Sigmoid colon (tissue), 7 donors: ENCODE results near the gene TMEM203. TPM values are rescaled to one million over a fixed set of nuclear protein-coding genes. Genes with fewer than 3 reads are reported as not detected.

ENCODE experiments used
- DNase-seq: peaks from one replicate; pipeline ENCODE4 v3.0.0-alpha.2; 2019
- H3K27ac ChIP-seq, 4 donors: fragments of 200-600 bp; sonication (generic); one replicate each; pipeline ENCODE4 v1.5.1; 2016 to 2019; ENCODE audit warnings: mild to moderate bottlenecking in 1 of 4
- H3K27me3 ChIP-seq, 3 donors: fragments of 200-600 bp; sonication (generic); one replicate each; pipeline ENCODE4 v1.5.1; 2019; ENCODE audit warnings: mild to moderate bottlenecking in 1 of 3
- H3K36me3 ChIP-seq, 4 donors: fragments of 200-600 bp; sonication (generic); one replicate each; pipeline ENCODE4 v1.5.1; 2016 to 2019
- H3K4me1 ChIP-seq, 4 donors: fragments of 200-600 bp; sonication (generic); one replicate each; pipeline ENCODE4 v1.5.1; 2017 to 2019
- H3K4me3 ChIP-seq, 4 donors: fragments of 200-600 bp; sonication (generic); one replicate each; pipeline ENCODE4 v1.5.1; 2017 to 2019; ENCODE audit warnings: mild to moderate bottlenecking in 2 of 4, moderate library complexity in 1 of 4
- H3K9me3 ChIP-seq, 4 donors: fragments of 200-600 bp in 3 of 4; sonication (generic) in 3 of 4; one replicate each; pipeline versions ENCODE4 v1.5.1 to v1.6.1; 2013 to 2019
- CTCF ChIP-seq, 4 experiments: fragments of 450-650 bp in 3 of 4; fragments of 200-600 bp in 1 of 4; IDR thresholded peaks; one replicate each; pipeline ENCODE4 v1.5.1; 2016 to 2019; ENCODE audit warnings: antibody characterized with exemption in 4 of 4, mild to moderate bottlenecking in 3 of 4, moderate library complexity in 2 of 4
- EP300 ChIP-seq, 4 donors: sonication (generic); formaldehyde crosslinking; IDR thresholded peaks; one replicate each; pipeline ENCODE4 v1.6.1; 2017; ENCODE audit warnings: antibody characterized with exemption in 4 of 4
- POLR2A ChIP-seq, 2 donors: fragments of 450-650 bp; IDR thresholded peaks; one replicate each; pipeline ENCODE4 v1.6.1; 2016; ENCODE audit warnings: antibody characterized with exemption in 2 of 2, mild to moderate bottlenecking in 2 of 2, moderate library complexity in 2 of 2
- POLR2AphosphoS5 ChIP-seq, 4 donors: sonication (generic); formaldehyde crosslinking; IDR thresholded peaks; one replicate each; pipeline ENCODE4 v1.6.1; 2017; ENCODE audit warnings: antibody characterized with exemption in 4 of 4
- WGBS, 2 donors: extraction: QIAGEN DNeasy Blood & Tissue Kit; methylation state at CpG; one replicate each; pipeline ENCODE4 v1.1.7; 2013; 5-methylcytosine and 5-hydroxymethylcytosine counted together
- intact Hi-C: fragments of 100-400 bp; cut with DNase I; formaldehyde crosslinking; loops from one replicate; pipeline ENCODE4 v1.15.1; 2023
- polyA plus RNA-seq, 3 donors: library from polyadenylated mRNA; stranded (reverse); fragments of 200-250 nt; gene quantifications; one replicate each; pipeline ENCODE4 v1.2.3, GENCODE V29; 2013
- total RNA-seq, 4 donors: library from RNA; depleted of rRNA; stranded (reverse); fragments of >200 nt; gene quantifications; one replicate each; pipeline ENCODE4 v1.1.0, GENCODE V29; 2016
- donor health status: healthy with polysubstance abuse.
- donor health status: Bipolar disorder and iron deficiency.
- donor health status: healthy.

The TMEM203 gene
- total and polyA plus RNA-seq, 7 donors = 24.8 to 42.0 (median 33.2) TPM

GRCh38 chr9:137201205-137201868 is 4.1 kb downstream of the TMEM203 start:
- Histone ChIP-seq H3K27me3 (no peaks in the 10 kb centered on the region), H3K36me3 (no peaks in the 10 kb centered on the region), H3K9me3 (no peaks in the 10 kb centered on the region), H3K4me1 (peaks cover 0 to 74% (median 71%) of the 10 kb centered on the region in 4 donors), H3K4me3 (peak overlapping the region; percentile 54 to 67 (median 66)), H3K27ac (peak overlapping the region; percentile 78 to 84 (median 82))
- TF ChIP-seq POLR2A (IDR thresholded peaks at IDR 0.05) = no peak
- TF ChIP-seq POLR2AphosphoS5 (IDR thresholded peaks at IDR 0.05) = no peak
- TF ChIP-seq CTCF (IDR thresholded peaks at IDR 0.05) = no peak
- no peak for TF ChIP-seq EP300 (IDR thresholded peaks at IDR 0.05)
- intact Hi-C loops = loop anchor here (1.0 to 2.0 kb wide), 2 partner anchors 22 to 39 kb away; partner anchors contain the start of gene TUBB4B
- no peak for DNase-seq
- WGBS, 2 donors = 16 to 26% methylated on average over 23 of the region's 23 CpGs

- intact Hi-C loops = loop anchor here (1.0 to 2.0 kb wide), 2 partner anchors 23 to 40 kb away; partner anchors contain the start of gene TUBB4B
- peak; percentile 39 to 53 for TF ChIP-seq POLR2A (IDR thresholded peaks at IDR 0.05)
- peak; percentile 52 to 84 (median 74) for TF ChIP-seq POLR2AphosphoS5 (IDR thresholded peaks at IDR 0.05)
- TF ChIP-seq EP300 (IDR thresholded peaks at IDR 0.05) = no peak
- TF ChIP-seq CTCF (IDR thresholded peaks at IDR 0.05) = no peak
- no peaks in the 10 kb centered on the region for H3K36me3 ChIP-seq
- H3K27ac ChIP-seq = peak within 1 kb of the TSS; percentile 78 to 84 (median 82)
- peaks cover 0 to 68% (median 66%) of the 10 kb centered on the region in 4 donors for H3K4me1 ChIP-seq
- H3K4me3 ChIP-seq = peak within 1 kb of the TSS; percentile 54 to 67 (median 66)
- 0 to 1% methylated on average over 118 of the region's 118 CpGs for WGBS, 2 donors
- H3K27me3 ChIP-seq = no peaks in the 10 kb centered on the region
- H3K9me3 ChIP-seq = no peaks in the 10 kb centered on the region
- peak; percentile 100 for DNase-seq
These were observed 4.9 kb downstream of the TMEM203 start, which contains the start of gene TPRN for GRCh38 chr9:137200311-137201204. TSS of gene TPRN (minus strand) at chr9:137200741. CDS start at chr9:137200711, 30 bp downstream.

GRCh38 chr9:137199411-137200121 is 5.9 kb downstream of the TMEM203 start:
- H3K9me3 ChIP-seq = no peaks in the 10 kb centered on the region
- H3K36me3 ChIP-seq = no peaks in the 10 kb centered on the region
- no peak for TF ChIP-seq POLR2AphosphoS5 (IDR thresholded peaks at IDR 0.05)
- no peak for TF ChIP-seq CTCF (IDR thresholded peaks at IDR 0.05)
- no peak for TF ChIP-seq POLR2A (IDR thresholded peaks at IDR 0.05)
- 5 to 21% methylated on average over 51 of the region's 51 CpGs for WGBS, 2 donors
- no peaks in the 10 kb centered on the region for H3K27me3 ChIP-seq
- DNase-seq = no peak
- intact Hi-C loops = loop anchor here (2.0 kb wide), 1 partner anchor 41 kb away; the partner anchor contains the start of gene TUBB4B
- H3K4me1 ChIP-seq = peaks cover 0 to 62% (median 61%) of the 10 kb centered on the region in 4 donors
- H3K4me3 ChIP-seq = peak overlapping the region; percentile 21 to 67 (median 66)
- peak overlapping the region in 2 of 4 donors; percentile 57 to 80 for H3K27ac ChIP-seq

- intact Hi-C loops = no loop called here
- H3K4me1 ChIP-seq = peaks cover 0 to 55% (median 54%) of the 10 kb centered on the region in 4 donors
- no peak overlapping the region for H3K27ac ChIP-seq
- H3K36me3 ChIP-seq = no peaks in the 10 kb centered on the region
- WGBS, 2 donors = 19 to 68% methylated on average over 11 of the region's 11 CpGs
- H3K4me3 ChIP-seq = no peak overlapping the region
- no peak for TF ChIP-seq POLR2A (IDR thresholded peaks at IDR 0.05)
- TF ChIP-seq POLR2AphosphoS5 (IDR thresholded peaks at IDR 0.05) = no peak
- TF ChIP-seq EP300 (IDR thresholded peaks at IDR 0.05) = no peak
- TF ChIP-seq CTCF (IDR thresholded peaks at IDR 0.05) = no peak
- H3K9me3 ChIP-seq = no peaks in the 10 kb centered on the region
- no peaks in the 10 kb centered on the region for H3K27me3 ChIP-seq
- DNase-seq = no peak
These were observed 6.6 kb downstream of the TMEM203 start for GRCh38 chr9:137198902-137199283.
